AG04450 (cell line): ENCODE measurements around the gene CORIN. TPM values are rescaled to one million over a fixed set of nuclear protein-coding genes. Genes with fewer than 3 reads are reported as not detected.

Experiments
- CTCF ChIA-PET: fragments of 300-600, 350-600 bp; formaldehyde crosslinking; extraction: SDS; loops from one replicate; lab custom pipeline; 2022; ENCODE audit warnings: antibody characterized with exemption, inconsistent platforms; lab: Charles Lee
- POLR2A ChIA-PET: fragments of 350-600 bp; formaldehyde crosslinking; extraction: SDS; loops from one replicate; lab custom pipeline; 2021; ENCODE audit warnings: antibody characterized with exemption, inconsistent platforms; lab: Yijun Ruan, JAX
- DNase-seq: peaks from one replicate; pipeline ENCODE4 v3.0.0-alpha.2; 2011; ENCODE audit warnings: low read depth, low spot score
- H3K27ac ChIP-seq: one replicate; pipeline ENCODE4 v1.5.1; 2012; ENCODE audit warnings: low read depth, low read length, control low read depth
- H3K27me3 ChIP-seq: one replicate; pipeline ENCODE4 v1.6.0; 2012; ENCODE audit warnings: low read length; ENCODE audit not compliant: control insufficient read depth, insufficient read depth
- H3K4me3 ChIP-seq: 2 replicates; pipeline ENCODE4 v1.5.1; 2011; ENCODE audit warnings: mild to moderate bottlenecking, low read depth, low read length, control low read depth
- H3K9me3 ChIP-seq: 2 replicates; pipeline ENCODE4 v1.5.1; 2012; ENCODE audit warnings: low read length; ENCODE audit not compliant: control insufficient read depth, insufficient read depth
- CTCF ChIP-seq: IDR thresholded peaks from 2 replicates; pipeline ENCODE4 v1.5.1; 2011; ENCODE audit warnings: low read depth, low read length, control low read depth, inconsistent platforms
- polyA plus RNA-seq: library from polyadenylated mRNA; depleted of rRNA; stranded (reverse); fragments of >200 nt; gene quantifications from 2 replicates; pipeline ENCODE4 v1.2.3, GENCODE V29; 2011

CORIN gene
- polyA plus RNA-seq, 1 experiment: 29.6 TPM

- POLR2A ChIA-PET: no interaction called here
- Histone ChIP-seq H3K4me3 (no peak overlapping the region), H3K27ac (no peak overlapping the region), H3K9me3 (no peaks in the 10 kb centered on the region), H3K27me3 (no peaks in the 10 kb centered on the region)
- CTCF ChIA-PET: no interaction called here
- no peak for DNase-seq
- TF ChIP-seq CTCF: no peak
These were observed 101.3 kb downstream of the CORIN start for GRCh38 chr4:47736555-47736954.

- H3K27ac ChIP-seq: no peak overlapping the region
- POLR2A ChIA-PET: no interaction called here
- no peak for DNase-seq
- no peak overlapping the region for H3K4me3 ChIP-seq
- no peaks in the 10 kb centered on the region for H3K9me3 ChIP-seq
- H3K27me3 ChIP-seq: no peaks in the 10 kb centered on the region
- CTCF ChIA-PET: no interaction called here
- TF ChIP-seq CTCF: no peak
These were observed 101.7 kb downstream of the CORIN start for GRCh38 chr4:47736146-47736545.

- TF ChIP-seq CTCF: no peak
- Histone ChIP-seq H3K27me3 (no peaks in the 10 kb centered on the region), H3K9me3 (no peaks in the 10 kb centered on the region), H3K4me3 (no peak overlapping the region), H3K27ac (no peak overlapping the region)
- ChIA-PET CTCF (interaction anchor here (1.1 kb wide), 1 partner anchor 46 kb away, joined by 3 read pairs; no protein-coding TSS in a partner anchor), POLR2A (no interaction called here)
- no peak for DNase-seq
These were observed 104.3 kb downstream of the CORIN start for GRCh38 chr4:47733302-47734175.

- Histone ChIP-seq H3K27ac (no peak overlapping the region), H3K27me3 (no peaks in the 10 kb centered on the region), H3K9me3 (no peaks in the 10 kb centered on the region), H3K4me3 (no peak overlapping the region)
- ChIA-PET POLR2A (no interaction called here), CTCF (no interaction called here)
- no peak for TF ChIP-seq CTCF
- no peak for DNase-seq
These were observed 106.7 kb downstream of the CORIN start for GRCh38 chr4:47731182-47731581.

- ChIA-PET POLR2A (no interaction called here), CTCF (interaction anchor here (3.0 kb wide), 1 partner anchor 24 kb away, joined by 13 read pairs; no protein-coding TSS in a partner anchor)
- H3K27me3 ChIP-seq: no peaks in the 10 kb centered on the region
- TF ChIP-seq CTCF: no peak
- no peak for DNase-seq
- H3K9me3 ChIP-seq: no peaks in the 10 kb centered on the region
- H3K27ac ChIP-seq: no peak overlapping the region
- H3K4me3 ChIP-seq: no peak overlapping the region
These were observed 108.7 kb downstream of the CORIN start for GRCh38 chr4:47729131-47729680.
